HEK293T (cell line): ENCODE data around the gene MRPL17.
"Not testable (repeated sequence)": the region's sequence is repeated elsewhere in the genome, so short reads cannot be mapped to it uniquely, and the experiment has no call there.

Experiments
- CTCF ChIA-PET: fragments of 350-600 bp; formaldehyde crosslinking; extraction: SDS; loops from one replicate; lab custom pipeline; 2021; ENCODE audit warnings: antibody characterized with exemption, inconsistent platforms; lab: Yijun Ruan, JAX
- POLR2A ChIA-PET: fragments of 350-600 bp; formaldehyde crosslinking; extraction: SDS; loops from one replicate; lab custom pipeline; 2020; ENCODE audit warnings: antibody characterized with exemption, inconsistent platforms; lab: Yijun Ruan, JAX
- DNase-seq: peaks from one replicate; pipeline ENCODE4 v3.0.0; 2012; ENCODE audit warnings: mixed read lengths; ENCODE audit errors: extremely low spot score
- ARNT ChIP-seq: fragments of 450-650 bp; IDR thresholded peaks from 2 replicates; pipeline ENCODE4 v1.6.1; 2017; ENCODE audit warnings: mild to moderate bottlenecking
- BHLHE40 ChIP-seq: fragments of 450-650 bp; IDR thresholded peaks from 2 replicates; pipeline ENCODE4 v1.6.1; 2016; ENCODE audit warnings: mild to moderate bottlenecking, moderate library complexity, borderline replicate concordance
- CTBP1 ChIP-seq: fragments of 450-650 bp; IDR thresholded peaks from 2 replicates; pipeline ENCODE4 v1.6.1; 2016; ENCODE audit warnings: borderline replicate concordance
- ELF4 ChIP-seq: fragments of 450-650 bp; IDR thresholded peaks from 2 replicates; pipeline ENCODE4 v1.6.1; 2017; ENCODE audit warnings: antibody characterized with exemption
- FOXA1 ChIP-seq: fragments of 450-650 bp; IDR thresholded peaks from 2 replicates; pipeline ENCODE4 v1.6.1; 2016; ENCODE audit warnings: mild to moderate bottlenecking
- FOXK2 ChIP-seq: fragments of 450-650 bp; IDR thresholded peaks from 2 replicates; pipeline ENCODE4 v1.6.1; 2016; ENCODE audit warnings: mild to moderate bottlenecking
- FOXM1 ChIP-seq: fragments of 450-650 bp; IDR thresholded peaks from 2 replicates; pipeline ENCODE4 v1.6.1; 2017; ENCODE audit warnings: mild to moderate bottlenecking, borderline replicate concordance
- HDGF ChIP-seq: fragments of 450-650 bp; IDR thresholded peaks from 2 replicates; pipeline ENCODE4 v1.6.1; 2017; ENCODE audit warnings: antibody characterized with exemption, borderline replicate concordance
- L3MBTL2 ChIP-seq: fragments of 450-650 bp; conservative IDR thresholded peaks from 2 replicates; pipeline ENCODE4 v1.6.1; 2016; ENCODE audit warnings: mild to moderate bottlenecking
- LEF1 ChIP-seq: fragments of 450-650 bp; IDR thresholded peaks from 2 replicates; pipeline ENCODE4 v1.6.1; 2017; ENCODE audit warnings: mild to moderate bottlenecking, borderline replicate concordance
- NFRKB ChIP-seq: fragments of 450-650 bp; IDR thresholded peaks from 2 replicates; pipeline ENCODE4 v1.6.1; 2016; ENCODE audit warnings: mild to moderate bottlenecking, moderate library complexity
- PKNOX1 ChIP-seq: fragments of 450-650 bp; IDR thresholded peaks from 2 replicates; pipeline ENCODE4 v1.6.1; 2016
- SP1 ChIP-seq: fragments of 450-650 bp; IDR thresholded peaks from 2 replicates; pipeline ENCODE4 v1.6.1; 2017
- SUZ12 ChIP-seq: fragments of 450-650 bp; IDR thresholded peaks from 2 replicates; pipeline ENCODE4 v1.6.1; 2016; ENCODE audit warnings: mild to moderate bottlenecking
- TARDBP ChIP-seq: fragments of 450-650 bp; IDR thresholded peaks from 2 replicates; pipeline ENCODE4 v1.6.1; 2016
- ZNF384 ChIP-seq: fragments of 450-650 bp; IDR thresholded peaks from 2 replicates; pipeline ENCODE4 v1.6.1; 2016

The MRPL17 gene

GRCh38 chr11:6695377-6695776 is 12.2 kb upstream of the MRPL17 start:
- DNase-seq: no peak
- CTCF ChIA-PET: interaction anchor here (0.7 to 1.3 kb wide), 2 partner anchors 44 to 164 kb away, joined by 3 to 4 read pairs; no protein-coding TSS in a partner anchor
- POLR2A ChIA-PET: interaction anchor here (1.1 to 2.0 kb wide), 3 partner anchors 12 to 231 kb away, joined by 3 to 8 read pairs (median 3); partner anchors contain the start of genes MRPL17 and ZNF215
- no peak for TF ChIP-seq CTBP1
- no peak for TF ChIP-seq ARNT

DNA sequence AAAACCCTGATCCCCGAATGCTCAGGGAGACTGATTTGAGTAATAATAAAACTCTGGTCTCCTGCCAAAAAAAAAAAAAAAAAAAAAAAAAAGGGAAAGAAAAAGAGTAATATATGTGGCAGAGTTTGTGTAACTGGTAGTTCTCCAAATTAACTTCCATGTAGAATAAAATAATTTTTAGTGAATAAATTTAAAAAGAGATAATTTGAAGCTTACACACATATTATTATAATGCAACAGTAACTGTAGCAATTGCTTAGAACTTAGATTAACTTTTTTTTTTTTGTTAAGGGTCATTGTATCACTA is 11.0 kb upstream of the MRPL17 start:
- POLR2A ChIA-PET: interaction anchor here (1.1 kb wide), 1 partner anchor 11 kb away, joined by 4 read pairs; the partner anchor contains the start of gene MRPL17
- DNase-seq: no peak
- CTCF ChIA-PET: interaction anchor here (1.0 kb wide), 1 partner anchor 219 kb away, joined by 3 read pairs; no protein-coding TSS in a partner anchor
- no peak for TF ChIP-seq LEF1
- no peak for TF ChIP-seq BHLHE40
- TF ChIP-seq FOXA1: no peak
- TF ChIP-seq SP1: no peak
- TF ChIP-seq SUZ12: no peak

DNA sequence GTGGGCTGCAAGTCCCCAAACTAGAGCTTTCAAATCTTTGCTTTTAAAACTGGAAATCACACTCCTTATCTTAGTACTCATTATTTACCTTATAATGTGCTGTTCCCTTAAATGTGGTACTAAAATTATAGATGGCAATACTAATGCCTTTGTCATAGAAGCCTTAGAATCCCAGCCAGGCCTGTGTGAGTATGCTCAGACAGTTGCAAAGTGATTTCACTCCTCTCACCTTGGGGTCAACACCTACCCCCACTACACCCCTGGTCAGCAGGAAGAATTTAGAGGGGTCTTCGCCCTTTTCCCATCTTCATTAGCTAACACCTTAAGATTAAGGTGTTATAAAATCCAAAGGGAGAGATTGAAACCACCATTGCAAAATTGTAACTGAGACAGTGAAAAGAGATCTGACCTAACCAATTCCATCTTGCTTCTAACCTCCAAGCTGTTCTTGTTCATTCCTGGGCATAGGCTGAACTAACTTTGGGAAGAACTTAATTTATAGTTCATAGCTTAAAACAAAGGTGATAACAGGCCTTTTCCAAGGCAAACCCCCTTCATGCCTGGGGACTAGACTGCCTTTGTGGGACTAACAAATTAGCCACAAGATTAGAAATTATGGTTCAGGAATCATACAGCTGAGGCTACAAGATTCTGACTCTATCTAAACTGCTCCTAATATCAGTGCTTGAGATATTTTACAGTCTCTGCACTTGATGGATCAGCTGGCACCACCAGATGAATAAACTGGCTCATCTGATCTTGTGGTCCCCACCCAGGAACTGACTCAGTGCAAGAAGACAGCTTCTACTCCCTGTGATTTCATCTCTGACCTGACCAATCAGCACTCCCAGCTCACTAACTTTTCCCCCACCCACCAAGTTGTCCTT is 10.4 kb upstream of the MRPL17 start:
- CTCF ChIA-PET: interaction anchor here (1.0 kb wide), 1 partner anchor 218 kb away, joined by 3 read pairs; no protein-coding TSS in a partner anchor
- no peak for TF ChIP-seq L3MBTL2
- DNase-seq: no peak
- POLR2A ChIA-PET: interaction anchor here (1.1 kb wide), 1 partner anchor 10 kb away, joined by 4 read pairs; the partner anchor contains the start of gene MRPL17

GRCh38 chr11:6692128-6692527 is 9.0 kb upstream of the MRPL17 start:
- no peak for DNase-seq
- ChIA-PET POLR2A (interaction anchor here (0.8 kb wide), 1 partner anchor 9 kb away, joined by 3 read pairs; the partner anchor contains the start of gene MRPL17), CTCF (no interaction called here)
- no peak for TF ChIP-seq HDGF
- no peak for TF ChIP-seq L3MBTL2
- no peak for TF ChIP-seq CTBP1
- TF ChIP-seq TARDBP: no peak
- no peak for TF ChIP-seq FOXK2
- TF ChIP-seq ARNT: no peak
- no peak for TF ChIP-seq PKNOX1

- CTCF ChIA-PET, POLR2A ChIA-PET, DNase-seq: not testable (repeated sequence)
Observed at GRCh38 chr11:6690431-6691132, 7.4 kb upstream of the MRPL17 start.

DNA sequence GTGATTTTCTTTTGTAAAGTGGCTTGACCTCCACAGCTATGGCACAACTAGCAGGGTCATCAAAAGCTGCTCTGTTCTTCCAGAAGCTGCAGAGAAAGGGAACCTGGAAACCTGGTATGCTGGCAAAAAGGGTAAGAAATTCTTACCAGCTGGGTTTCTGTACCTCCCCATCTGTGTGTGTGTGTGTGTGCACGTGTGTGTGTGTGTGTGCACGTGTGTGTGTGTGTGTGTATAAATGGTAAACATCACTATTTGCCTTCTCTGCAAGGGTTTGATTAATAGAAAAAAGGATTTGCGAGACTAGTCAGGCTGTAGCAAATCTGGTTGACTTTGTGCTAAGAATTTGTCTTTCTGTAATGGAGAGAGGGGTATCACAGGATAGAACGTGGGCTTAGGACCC is 4.7 kb upstream of the MRPL17 start:
- CTCF ChIA-PET: interaction anchor here (0.5 kb wide), 1 partner anchor 15 kb away, joined by 3 read pairs; no protein-coding TSS in a partner anchor
- TF ChIP-seq BHLHE40: no peak
- TF ChIP-seq NFRKB: no peak
- TF ChIP-seq ARNT: no peak
- no peak for TF ChIP-seq PKNOX1
- no peak for TF ChIP-seq ZNF384
- no peak for TF ChIP-seq LEF1
- TF ChIP-seq L3MBTL2: no peak
- no peak for TF ChIP-seq SP1
- TF ChIP-seq ELF4: no peak
- TF ChIP-seq FOXA1: no peak
- TF ChIP-seq TARDBP: no peak
- TF ChIP-seq FOXK2: no peak
- TF ChIP-seq CTBP1: no peak
- POLR2A ChIA-PET: interaction anchor here (1.4 kb wide), 1 partner anchor 84 kb away, joined by 4 read pairs; the partner anchor contains the start of gene ILK
- no peak for DNase-seq

DNA sequence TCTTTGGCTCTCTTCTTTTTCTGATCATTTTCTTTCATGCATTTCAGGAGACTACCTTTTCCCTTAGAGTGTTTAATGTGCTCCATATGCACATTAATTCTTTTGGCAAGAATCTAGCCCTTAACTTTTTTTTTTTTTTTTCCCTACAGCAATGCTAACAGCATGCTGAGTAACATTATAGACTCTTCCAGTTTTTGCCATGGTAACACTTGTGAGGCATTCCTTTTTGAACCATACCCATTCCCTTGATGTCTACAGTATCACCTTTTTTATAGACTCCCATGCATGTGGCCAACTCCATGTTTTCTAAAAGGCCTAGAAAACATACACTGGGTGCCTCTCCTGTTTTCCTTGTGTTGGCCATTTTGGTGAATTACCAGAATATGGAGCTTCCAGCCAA is 2.9 kb upstream of the MRPL17 start:
- ChIA-PET POLR2A (no interaction called here), CTCF (no interaction called here)
- DNase-seq: no peak
- TF ChIP-seq LEF1 (no peak), L3MBTL2 (no peak), ZNF384 (no peak), PKNOX1 (no peak), FOXM1 (no peak), SUZ12 (no peak), NFRKB (no peak), SP1 (no peak), ARNT (no peak), ELF4 (no peak), FOXK2 (no peak), CTBP1 (no peak), BHLHE40 (no peak), HDGF (no peak), FOXA1 (no peak)

- CTCF ChIA-PET: interaction anchor here (0.6 to 1.6 kb wide), 5 partner anchors 37 to 331 kb away, joined by 3 to 5 read pairs (median 3); no protein-coding TSS in a partner anchor
- POLR2A ChIA-PET: interaction anchor here (1.0 to 5.0 kb wide), 11 partner anchors 9 to 215 kb away, joined by 3 to 39 read pairs (median 4); partner anchors contain the start of genes ILK and TAF10
- DNase-seq: not testable (repeated sequence)
Observed at GRCh38 chr11:6684068-6684467, 928 bp upstream of the MRPL17 start.
